GM21825 (cell line): ENCODE measurements around the gene MRPL30.
"Not testable (repeated sequence)": the region's sequence is repeated elsewhere in the genome, so short reads cannot be mapped to it uniquely, and the experiment has no call there.

ENCODE experiments used
- ATAC-seq: cut with Tn5 transposase; IDR thresholded peaks from one replicate; pipeline ENCODE4 v1.9.1; 2021; ENCODE audit warnings: mild to moderate bottlenecking, moderate library complexity; ENCODE audit not compliant: unreplicated experiment

MRPL30 gene

GRCh38 chr2:99183025-99183424 is 2.0 kb downstream of the MRPL30 start:
- no peak for ATAC-seq

DNA sequence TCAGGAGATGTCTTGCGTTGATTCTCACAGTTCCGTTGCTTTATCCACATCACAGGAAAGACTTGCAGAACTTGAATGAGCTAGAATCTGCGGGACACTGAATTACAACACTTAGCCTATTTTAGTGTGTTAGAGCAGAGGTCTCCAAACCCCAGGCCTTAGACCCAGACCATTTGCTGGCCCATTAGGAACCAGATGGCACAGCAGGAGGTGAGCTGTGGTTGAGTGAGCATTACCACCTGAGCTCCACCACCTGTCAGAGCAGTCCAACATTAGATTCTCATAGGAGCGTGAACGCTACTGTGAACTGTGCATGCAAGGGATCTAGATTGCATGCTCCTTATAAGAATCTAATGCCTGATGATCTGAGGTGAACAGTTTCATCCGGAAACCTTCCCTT is 3.8 kb downstream of the MRPL30 start:
- ATAC-seq, result no peak

DNA sequence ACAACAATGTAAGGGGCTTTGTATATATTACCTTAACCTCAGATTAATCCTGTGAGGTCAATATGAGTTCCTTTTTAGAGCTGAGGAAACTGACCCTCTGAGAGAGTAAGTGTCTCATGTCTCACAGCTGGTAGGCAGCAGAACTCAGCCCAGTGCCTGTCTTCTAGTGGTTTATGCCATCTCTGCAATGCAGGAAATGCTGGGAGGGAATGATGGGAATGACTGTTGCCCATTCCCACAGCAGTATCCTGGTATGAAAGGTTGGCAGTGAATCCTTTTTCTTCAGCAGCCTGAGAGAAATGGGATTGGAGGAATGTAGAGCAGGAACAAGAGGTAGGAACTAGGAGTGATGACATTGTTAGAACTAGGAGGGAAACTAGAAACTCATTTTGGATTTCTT is 6.0 kb downstream of the MRPL30 start:
- ATAC-seq, result no peak

GRCh38 chr2:99188357-99188756 is 7.4 kb downstream of the MRPL30 start:
- ATAC-seq, result no peak

DNA sequence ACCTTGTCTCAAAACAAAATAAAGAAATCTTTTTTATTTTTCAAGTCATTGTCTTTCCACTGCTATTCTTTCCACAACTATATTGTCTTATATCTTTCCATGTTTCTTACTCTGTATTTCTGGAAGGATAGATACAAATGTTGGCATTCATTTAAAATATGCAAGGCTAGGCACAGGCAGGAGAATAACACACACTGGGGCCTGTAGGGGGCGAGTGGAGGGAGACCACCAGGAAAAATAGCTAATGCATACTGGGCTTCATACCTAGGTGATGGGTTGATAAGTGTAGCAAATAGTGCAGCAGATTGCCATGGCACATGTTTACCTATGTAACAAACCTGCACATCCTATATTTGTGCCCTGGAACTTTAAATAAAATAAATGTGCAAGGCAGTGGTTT is 9.6 kb downstream of the MRPL30 start:
- ATAC-seq, result no peak

DNA sequence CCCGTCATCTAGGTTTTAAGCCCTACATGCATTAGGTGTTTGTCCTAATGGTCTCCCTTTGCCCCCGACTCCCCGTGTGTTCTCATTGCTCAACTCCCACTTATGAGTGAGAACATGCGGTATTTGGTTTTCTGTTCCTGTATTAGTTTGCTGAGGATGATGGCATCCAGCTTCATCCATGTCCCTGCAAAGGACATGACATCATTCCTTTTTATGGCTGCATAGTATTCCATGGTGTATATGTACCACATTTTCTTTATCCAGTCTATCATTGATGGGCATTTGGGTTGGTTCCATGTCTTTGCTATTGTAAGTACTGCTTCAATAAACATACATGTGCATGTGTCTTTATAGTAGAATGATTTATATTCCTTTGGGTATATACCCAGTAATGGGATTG is 11.4 kb downstream of the MRPL30 start:
- not testable (repeated sequence) for ATAC-seq

DNA sequence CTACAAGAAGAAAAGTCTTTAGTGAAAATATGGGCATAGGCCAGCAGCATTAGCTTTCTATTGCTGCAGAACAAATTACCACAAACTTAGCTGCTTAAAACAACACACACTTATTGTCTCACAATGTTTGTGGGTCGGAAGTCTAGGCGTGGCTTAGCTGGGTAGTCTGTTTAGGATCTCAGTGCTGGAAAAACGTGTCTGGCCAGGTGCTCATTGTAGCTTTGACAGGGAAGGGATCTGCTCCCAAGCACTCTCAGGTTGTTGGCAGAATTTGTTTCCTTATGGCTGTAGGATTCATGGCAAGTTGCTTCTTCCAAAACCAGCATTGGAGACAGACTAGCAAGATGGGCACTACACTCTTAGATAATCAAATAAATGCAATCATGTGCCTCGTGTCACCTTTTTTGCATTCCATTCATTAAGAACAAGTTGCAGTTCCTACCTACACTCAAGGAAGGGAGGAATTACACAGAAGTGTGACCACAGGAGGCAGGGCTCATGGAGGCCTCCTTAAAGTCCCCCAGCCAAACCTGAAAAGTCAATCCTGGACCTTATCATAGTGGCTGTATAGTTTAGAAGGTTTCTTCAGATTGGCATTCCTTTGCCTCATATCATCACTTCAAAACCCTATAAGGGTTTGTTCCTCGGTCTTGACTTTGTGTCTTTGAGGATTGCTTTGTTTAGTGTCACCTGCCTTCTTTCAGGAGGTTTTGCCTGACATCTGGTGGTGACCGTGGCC is 17.3 kb downstream of the MRPL30 start:
- ATAC-seq, result no peak

- no peak for ATAC-seq
Measured at GRCh38 chr2:99200076-99200800, 19.3 kb downstream of the MRPL30 start.

DNA sequence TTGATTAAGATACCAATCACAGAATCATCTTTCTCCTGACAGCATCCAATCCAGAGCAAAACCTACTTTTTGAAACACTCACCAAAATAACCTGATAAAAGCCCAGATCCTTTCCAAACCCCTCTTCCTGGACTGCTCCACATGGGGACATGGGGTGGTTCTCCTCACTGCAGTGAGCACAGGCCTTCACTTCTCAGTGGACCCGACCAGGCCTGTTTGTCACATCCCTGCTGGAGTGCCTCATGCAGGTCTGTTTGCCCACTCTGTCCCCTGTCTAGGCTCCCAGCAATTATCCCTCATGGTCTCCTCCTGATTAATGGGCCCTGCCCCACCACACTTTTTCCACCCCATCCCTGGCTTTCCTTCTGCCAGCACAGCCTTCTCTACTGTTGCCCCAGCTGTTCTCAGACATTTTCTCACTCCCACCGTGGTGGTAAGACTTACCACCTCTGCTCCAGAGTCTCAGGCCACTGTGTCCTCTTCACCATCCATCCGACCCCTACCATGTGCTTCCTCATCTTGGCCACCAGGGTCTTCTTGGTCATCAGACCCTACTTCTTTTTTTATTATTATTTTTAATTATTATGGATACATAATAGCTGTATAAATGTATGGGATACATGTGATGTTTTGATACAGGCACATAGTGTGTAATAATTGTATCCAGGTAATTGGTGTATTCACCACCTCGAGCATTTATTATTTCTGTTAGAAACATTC is 21.1 kb downstream of the MRPL30 start:
- ATAC-seq, result no peak

DNA sequence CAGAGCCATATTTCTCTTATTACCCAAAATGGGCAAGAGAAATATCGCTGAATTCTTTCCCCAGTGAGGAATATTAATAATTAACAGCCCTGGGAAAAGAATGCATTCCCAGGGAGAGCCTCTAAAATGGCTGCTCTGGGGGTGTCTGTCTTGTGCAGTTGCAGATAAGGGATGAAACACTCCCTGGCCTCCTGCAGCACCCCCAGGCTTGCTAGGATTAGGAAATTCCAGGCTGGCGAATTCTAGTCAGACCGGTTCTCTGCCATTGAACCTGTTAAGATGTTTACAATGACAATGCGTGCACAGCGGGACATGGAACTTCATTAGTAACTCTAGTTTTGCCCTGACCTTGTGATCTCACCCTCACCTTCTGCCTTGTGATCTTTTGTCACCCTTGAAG is 24.5 kb downstream of the MRPL30 start:
- ATAC-seq, result no peak

DNA sequence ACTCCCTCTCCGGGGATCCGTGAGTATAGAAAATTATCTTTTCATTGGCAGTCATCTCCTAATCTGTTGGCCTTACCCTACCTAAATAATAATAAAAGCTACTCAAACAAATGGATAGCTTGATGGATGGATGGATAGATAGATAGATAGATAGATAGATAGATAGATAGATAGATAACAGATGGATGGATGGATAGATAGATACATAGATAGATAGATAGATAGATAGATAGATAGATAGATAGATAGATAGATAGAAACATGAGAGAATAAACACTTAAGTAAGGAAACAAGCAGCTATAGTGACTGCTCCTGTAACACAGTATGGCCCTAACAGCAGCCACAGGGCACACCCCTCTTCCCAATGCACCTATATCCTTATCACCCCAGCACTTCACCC is 35.1 kb downstream of the MRPL30 start:
- ATAC-seq, result no peak

GRCh38 chr2:99217929-99218501 is 37.0 kb downstream of the MRPL30 start:
- ATAC-seq, result no peak

- ATAC-seq, result not testable (repeated sequence)
Measured at GRCh38 chr2:99233177-99233576, 52.2 kb downstream of the MRPL30 start.

GRCh38 chr2:99238599-99238998 is 57.6 kb downstream of the MRPL30 start:
- no peak for ATAC-seq

- no peak for ATAC-seq
Measured at GRCh38 chr2:99240431-99240830, 59.4 kb downstream of the MRPL30 start.

DNA sequence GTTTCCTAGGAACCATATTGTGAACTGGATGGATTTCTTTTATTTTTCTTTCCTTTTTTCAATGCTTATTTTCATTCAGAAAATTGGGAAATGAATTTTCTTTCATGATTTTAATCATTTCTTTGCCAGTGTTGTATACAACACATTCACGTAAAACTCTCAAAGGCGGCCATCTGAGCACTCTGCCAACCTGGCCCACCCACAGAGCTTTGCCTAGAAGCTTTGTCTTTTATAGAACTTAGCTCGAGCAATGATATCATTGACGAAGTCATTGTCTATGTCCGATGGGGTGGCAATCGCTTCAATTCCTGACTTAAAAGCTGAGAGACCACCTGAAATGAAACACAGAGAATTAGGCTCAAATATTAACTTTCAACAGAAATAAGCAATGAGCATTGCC is 61.2 kb downstream of the MRPL30 start:
- no peak for ATAC-seq
